ENCODE results near the gene CYSTM1. TPM values are rescaled to one million over a fixed set of nuclear protein-coding genes. Genes with fewer than 3 reads are reported as not detected.

Gene CYSTM1
- total RNA-seq, 2 donors from 2014 or later = 46.6 to 80.9 TPM

Other genes starting within 250 kb of the CYSTM1 start
- gene NRG2, start 131.9 kb upstream of the CYSTM1 start, total RNA-seq = under 1 TPM; 0.51 to 0.90 TPM
- 10 to 100 TPM; 39.1 to 43.5 TPM for gene PURA, start 61.1 kb upstream of the CYSTM1 start, total RNA-seq
- gene IGIP, start 49.3 kb upstream of the CYSTM1 start, total RNA-seq = 10 to 100 TPM; 21.3 to 26.6 TPM
- gene PFDN1, start 127.9 kb downstream of the CYSTM1 start, total RNA-seq = 10 to 100 TPM; 38.2 to 46.2 TPM
- gene HBEGF, start 171.4 kb downstream of the CYSTM1 start, total RNA-seq = 1 to 10 TPM; 6.9 to 9.5 TPM
- not detected for gene SLC4A9, start 185.0 kb downstream of the CYSTM1 start, total RNA-seq
- gene ANKHD1, start 226.6 kb downstream of the CYSTM1 start, total RNA-seq = 10 to 100 TPM; 90.8 to 93.2 TPM

Measured in posterior vena cava (tissue), 2 donors.